Pancreas (tissue), 10 donors: ENCODE results near the gene THRA. TPM values are rescaled to one million over a fixed set of nuclear protein-coding genes. Genes with fewer than 3 reads are reported as not detected.

ENCODE experiments used
- ATAC-seq, 4 donors: fragments of 200-7000 bp; cut with Tn5 transposase; one replicate each; pipeline versions ENCODE4 v1.8.0 to v1.9.1; 2020; ENCODE audit warnings: mild to moderate bottlenecking in 4 of 4, moderate library complexity in 4 of 4
- DNase-seq, 6 donors: peaks; one replicate each; pipeline ENCODE4 v3.0.0-alpha.2; 2020
- FAIRE-seq: peaks from 2 replicates; lab custom pipeline; 2012; peaks lifted over from hg19 to GRCh38; lab: Jason Lieb, UNC
- H3K27ac ChIP-seq, 4 donors: fragments of 200-600 bp; sonication (generic); 1 replicate in 3 of 4; 2 replicates in 1 of 4; pipeline versions ENCODE4 v1.5.0 to v1.8.0; 2020
- H3K27me3 ChIP-seq, 4 donors: fragments of 200-600 bp; one replicate each; pipeline ENCODE4 v1.8.0; 2021
- H3K36me3 ChIP-seq, 3 donors: fragments of 200-600 bp; sonication (generic) in 1 of 3; one replicate each; pipeline versions ENCODE4 v1.5.0 to v1.8.0; 2020 to 2021
- H3K4me1 ChIP-seq, 3 donors: fragments of 200-600 bp; one replicate each; pipeline ENCODE4 v1.8.0; 2021
- H3K4me3 ChIP-seq, 4 donors: fragments of 200-600 bp; sonication (generic) in 2 of 4; one replicate each; pipeline versions ENCODE4 v1.5.0 to v1.8.0; 2020 to 2021
- H3K9me3 ChIP-seq, 4 donors: fragments of 200-600 bp; one replicate each; pipeline ENCODE4 v1.8.0; 2021
- WGBS, 2 donors: extraction: QIAGEN DNeasy Blood & Tissue Kit; methylation state at CpG; one replicate each; pipeline ENCODE4 v1.1.7; 2013; 5-methylcytosine and 5-hydroxymethylcytosine counted together
- intact Hi-C, 3 donors: fragments of 100-400 bp; cut with DNase I; formaldehyde crosslinking; loops; one replicate each; pipeline versions ENCODE4 v1.11.1 to v1.14.2; 2022
- polyA plus RNA-seq, 2 donors: library from polyadenylated mRNA; stranded (reverse); fragments of 200-250 nt; gene quantifications; one replicate each; pipeline ENCODE4 v1.2.3, GENCODE V29; 2013
- total RNA-seq, 6 donors: library from RNA; stranded (reverse); fragmentation: NEBNext Ultra II Directional in 4 of 6; extraction: Animal tissue kit (Norgen Biotek cat#: 25700) in 4 of 6; gene quantifications; one replicate each; pipeline versions ENCODE4 v1.2.1 to v1.2.4, GENCODE V29; 2021 to 2023
- TF ChIP-seq, protein P1 (sequence below), 4 donors: fragments of 200-600 bp; sonication (generic) in 3 of 4; IDR thresholded peaks; one replicate each; pipeline versions ENCODE4 v1.5.0 to v1.8.0; 2021; ENCODE audit warnings: antibody characterized with exemption in 4 of 4
- donor health status: healthy with polysubstance abuse.
- donor health status: DM: no; HTN: no; CAD: no; lungs with moderate emphysema.
- donor health status: DM: no; HTN: no; CAD: no.
- donor health status: control.
- donor health status: control.
- donor health status: Bipolar disorder and iron deficiency.
- donor health status: DM: yes; HTN: yes; CAD: no.
- donor health status: DM: no; HTN: no; CAD: no.
- donor health status: DM: no; HTN: no; CAD: no.
- donor health status: DM: yes; HTN: yes; CAD: no.

Gene THRA
- total and polyA plus RNA-seq, 8 donors: 13.8 to 35.7 (median 22.6) TPM

DNA sequence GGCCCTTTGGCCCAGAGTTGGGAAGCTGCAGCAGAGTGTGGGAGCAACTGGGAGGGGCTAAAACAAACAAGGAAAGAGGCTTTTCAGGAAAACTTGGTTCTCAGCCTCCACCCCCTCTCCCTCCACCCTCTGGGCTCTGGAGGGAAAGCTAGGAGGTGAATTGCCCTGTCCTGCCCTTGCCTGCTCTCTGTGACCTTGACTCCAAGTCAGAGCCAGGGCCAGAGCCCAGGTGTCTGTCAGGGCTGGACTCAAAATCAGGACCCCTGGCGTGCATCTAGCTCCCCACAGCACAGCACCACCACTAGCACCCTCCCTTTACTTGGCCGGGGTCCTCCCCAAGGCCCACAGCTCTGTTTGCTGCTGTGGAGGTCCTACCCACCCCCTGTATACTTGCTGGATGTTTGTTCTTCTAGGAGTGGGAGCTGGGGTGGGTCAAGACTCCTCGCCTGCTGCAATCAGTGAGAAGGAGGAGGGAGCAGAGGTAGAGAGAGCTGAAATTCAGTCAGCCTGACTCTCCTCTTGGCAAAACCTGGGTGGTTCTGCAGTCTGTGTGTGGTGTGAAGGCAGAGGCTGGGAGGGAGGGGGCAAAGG is 40.4 kb downstream of the THRA start:
- no peak for FAIRE-seq
- H3K36me3 ChIP-seq: no peaks in the 10 kb centered on the region
- 39 to 41% methylated on average over 3 of the region's 3 CpGs for WGBS, 2 donors
- peaks cover 35 to 38% (median 37%) of the 10 kb centered on the region in 3 donors for H3K4me1 ChIP-seq
- intact Hi-C loops: no loop called here
- H3K4me3 ChIP-seq: no peak overlapping the region
- H3K27ac ChIP-seq: peak overlapping the region; percentile 47 to 68 (median 65)
- peak in 2 of 6 donors; percentile 40 to 62 for DNase-seq
- no peak for ATAC-seq
- H3K9me3 ChIP-seq: no peaks in the 10 kb centered on the region
- TF ChIP-seq, protein P1, sequence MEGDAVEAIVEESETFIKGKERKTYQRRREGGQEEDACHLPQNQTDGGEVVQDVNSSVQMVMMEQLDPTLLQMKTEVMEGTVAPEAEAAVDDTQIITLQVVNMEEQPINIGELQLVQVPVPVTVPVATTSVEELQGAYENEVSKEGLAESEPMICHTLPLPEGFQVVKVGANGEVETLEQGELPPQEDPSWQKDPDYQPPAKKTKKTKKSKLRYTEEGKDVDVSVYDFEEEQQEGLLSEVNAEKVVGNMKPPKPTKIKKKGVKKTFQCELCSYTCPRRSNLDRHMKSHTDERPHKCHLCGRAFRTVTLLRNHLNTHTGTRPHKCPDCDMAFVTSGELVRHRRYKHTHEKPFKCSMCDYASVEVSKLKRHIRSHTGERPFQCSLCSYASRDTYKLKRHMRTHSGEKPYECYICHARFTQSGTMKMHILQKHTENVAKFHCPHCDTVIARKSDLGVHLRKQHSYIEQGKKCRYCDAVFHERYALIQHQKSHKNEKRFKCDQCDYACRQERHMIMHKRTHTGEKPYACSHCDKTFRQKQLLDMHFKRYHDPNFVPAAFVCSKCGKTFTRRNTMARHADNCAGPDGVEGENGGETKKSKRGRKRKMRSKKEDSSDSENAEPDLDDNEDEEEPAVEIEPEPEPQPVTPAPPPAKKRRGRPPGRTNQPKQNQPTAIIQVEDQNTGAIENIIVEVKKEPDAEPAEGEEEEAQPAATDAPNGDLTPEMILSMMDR (IDR thresholded peaks at IDR 0.05): no peak
- H3K27me3 ChIP-seq: no peaks in the 10 kb centered on the region

DNA sequence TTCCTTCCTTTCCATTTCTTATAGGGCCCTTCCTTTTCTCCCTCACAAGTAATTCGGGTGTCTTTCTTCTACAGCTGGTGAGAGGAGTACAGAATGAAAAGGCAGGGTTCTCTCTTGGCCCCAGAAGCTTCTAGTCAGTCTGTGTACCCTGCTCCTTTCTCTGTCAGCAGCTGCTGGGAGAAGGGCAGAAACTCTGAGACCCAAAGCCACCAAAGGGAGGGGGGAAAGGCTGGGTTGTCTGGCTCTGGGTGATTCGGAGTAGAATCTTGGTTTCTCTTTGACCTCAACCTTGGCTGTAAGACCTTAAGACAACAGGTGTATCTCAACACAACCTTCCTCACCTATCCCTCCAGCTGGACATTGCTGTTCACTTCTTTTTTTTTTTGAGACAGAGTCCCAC is 40.9 kb downstream of the THRA start:
- ATAC-seq (no peak), FAIRE-seq (no peak), DNase-seq (peak in 1 of 6 donors; percentile 7)
- Histone ChIP-seq H3K27ac (peak overlapping the region; percentile 47 to 68 (median 65)), H3K9me3 (no peaks in the 10 kb centered on the region), H3K4me1 (peaks cover 33 to 42% (median 38%) of the 10 kb centered on the region in 3 donors), H3K36me3 (no peaks in the 10 kb centered on the region), H3K27me3 (no peaks in the 10 kb centered on the region), H3K4me3 (no peak overlapping the region)
- 31 to 39% methylated on average over 2 of the region's 2 CpGs for WGBS, 2 donors
- TF ChIP-seq, protein P1 (IDR thresholded peaks at IDR 0.05): no peak
- intact Hi-C loops: no loop called here

DNA sequence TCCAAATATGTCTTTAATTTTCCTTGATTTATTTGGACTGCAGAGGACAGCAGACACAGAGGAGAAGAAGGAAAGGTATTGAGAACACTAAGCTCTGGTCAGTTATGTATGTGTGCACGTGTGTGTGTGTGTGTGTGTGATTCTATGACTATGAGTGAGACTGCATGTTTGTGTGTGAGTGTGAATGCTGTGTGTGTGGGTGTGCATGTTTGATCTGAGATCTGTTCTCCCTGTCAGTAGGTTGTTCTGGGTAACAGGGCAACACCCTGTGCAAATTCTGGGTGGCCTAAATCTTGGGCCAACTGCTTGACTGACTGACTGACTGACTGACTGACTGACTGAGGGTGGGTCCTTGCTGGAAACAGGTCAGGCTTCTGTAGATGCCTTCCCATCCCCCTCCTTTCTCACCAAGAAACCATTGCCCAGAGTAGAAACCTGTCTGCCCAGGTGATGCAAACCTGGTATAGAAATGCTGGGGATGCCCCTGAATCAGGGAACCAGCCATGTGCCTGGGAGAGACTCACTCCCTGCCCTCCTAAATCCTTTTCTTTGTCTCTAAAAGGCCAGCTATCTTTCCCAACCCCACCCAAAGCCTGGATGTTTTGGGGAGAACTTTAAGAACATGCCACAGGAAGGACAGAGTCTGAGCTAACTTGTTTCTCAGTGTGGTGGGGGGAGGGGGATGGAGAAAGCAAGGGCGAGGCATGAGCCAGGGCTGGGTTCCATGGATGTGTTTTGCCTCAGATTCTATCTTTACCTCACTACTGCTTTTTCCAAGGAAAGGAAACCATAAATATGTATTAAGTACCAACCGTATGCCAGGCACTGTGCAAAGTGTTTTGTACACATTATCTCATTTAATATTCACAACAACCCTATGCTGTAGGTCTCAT is 42.1 kb downstream of the THRA start:
- WGBS, 2 donors: 71 to 75% methylated on average over 3 of the region's 3 CpGs
- ATAC-seq: no peak
- peak in 1 of 6 donors; percentile 7 for DNase-seq
- Histone ChIP-seq H3K27ac (no peak overlapping the region), H3K27me3 (no peaks in the 10 kb centered on the region), H3K9me3 (no peaks in the 10 kb centered on the region), H3K4me3 (no peak overlapping the region), H3K36me3 (no peaks in the 10 kb centered on the region), H3K4me1 (peaks cover 41 to 50% (median 45%) of the 10 kb centered on the region in 3 donors)
- intact Hi-C loops: no loop called here
- no peak for FAIRE-seq
- TF ChIP-seq, protein P1 (IDR thresholded peaks at IDR 0.05): no peak

DNA sequence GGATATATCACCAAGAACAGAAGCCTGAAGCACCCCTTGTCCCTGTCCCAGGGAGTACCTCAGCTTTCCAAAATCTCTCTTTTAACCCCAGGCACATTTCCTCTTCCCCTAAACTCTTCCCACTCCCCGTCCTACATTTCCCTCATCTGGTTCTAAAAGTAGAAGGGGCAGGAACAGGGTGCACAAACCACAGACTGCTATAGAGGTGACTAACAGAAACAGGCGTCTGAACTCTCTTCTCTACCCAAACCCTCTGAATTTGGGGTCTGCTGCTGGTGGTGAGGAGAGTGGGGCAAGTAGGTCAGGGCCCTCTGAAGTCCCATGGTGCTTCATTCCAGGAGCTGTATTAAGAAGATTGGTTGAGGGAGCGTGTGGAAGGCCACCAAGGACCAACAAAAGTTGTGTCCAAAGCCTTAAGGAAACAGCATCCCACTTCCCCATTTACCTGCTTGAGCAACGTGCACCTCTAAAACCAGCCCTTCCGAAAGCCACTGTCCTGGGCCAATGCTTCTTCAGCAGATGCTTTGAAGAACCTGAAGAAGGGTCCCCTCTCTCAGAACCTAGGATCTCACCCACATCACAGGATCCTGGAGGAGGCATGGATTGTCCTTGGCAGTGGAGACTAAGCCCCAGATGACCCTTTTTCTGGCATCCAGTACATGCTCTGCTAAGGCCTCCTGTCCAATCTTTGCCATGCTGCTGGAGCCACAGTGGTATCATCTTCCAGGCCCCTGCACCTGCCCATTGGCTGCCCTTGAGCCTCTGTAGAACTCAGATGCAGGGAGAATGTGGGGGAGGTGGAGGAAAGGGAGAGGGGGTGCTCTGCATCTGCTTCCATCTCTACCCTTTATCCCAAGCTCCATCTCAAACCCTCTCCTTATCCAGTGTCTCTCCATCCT is 43.3 kb downstream of the THRA start:
- no peak for FAIRE-seq
- Histone ChIP-seq H3K27ac (peak overlapping the region in 1 of 4 donors; percentile 19), H3K36me3 (no peaks in the 10 kb centered on the region), H3K27me3 (no peaks in the 10 kb centered on the region), H3K4me1 (peaks cover 54 to 58% (median 57%) of the 10 kb centered on the region in 3 donors), H3K9me3 (no peaks in the 10 kb centered on the region), H3K4me3 (no peak overlapping the region)
- peak in 1 of 6 donors; percentile 10 for DNase-seq
- 85 to 89% methylated on average over 5 of the region's 5 CpGs for WGBS, 2 donors
- TF ChIP-seq, protein P1 (IDR thresholded peaks at IDR 0.05): no peak
- ATAC-seq: no peak
- intact Hi-C loops: no loop called here
